Body of pancreas (tissue), 4 donors: ENCODE measurements around the gene MSX1. TPM values are rescaled to one million over a fixed set of nuclear protein-coding genes. Genes with fewer than 3 reads are reported as not detected.
A peak's percentile ranks its signal among the peaks of the same experiment; 100 is the strongest.

Source experiments
- ATAC-seq: fragments of 150-250 bp; one replicate; pipeline ENCODE4 v1.9.1; 2016
- DNase-seq, 4 donors: peaks; one replicate each; pipeline ENCODE4 v3.0.0-alpha.2; 2019
- H3K27ac ChIP-seq, 4 donors: fragments of 200-600 bp; sonication (generic); 1 replicate in 3 of 4; 2 replicates in 1 of 4; pipeline versions ENCODE4 v1.5.1 to v1.6.1; 2016 to 2019; ENCODE audit warnings: mild to moderate bottlenecking in 1 of 4, mixed read lengths in 1 of 4, moderate library complexity in 1 of 4
- H3K27me3 ChIP-seq, 2 donors: fragments of 200-600 bp; sonication (generic); one replicate each; pipeline ENCODE4 v1.6.0; 2016; ENCODE audit warnings: mild to moderate bottlenecking in 1 of 2
- H3K36me3 ChIP-seq, 2 donors: fragments of 200-600 bp; sonication (generic); replicated peaks in 1 of 2; 2 replicates each; pipeline ENCODE4 v1.5.1; 2016; ENCODE audit warnings: low read depth in 2 of 2; ENCODE audit not compliant: insufficient read depth in 1 of 2
- H3K4me1 ChIP-seq: fragments of 200-600 bp; sonication (generic); one replicate; pipeline ENCODE4 v1.6.0; 2016
- H3K4me3 ChIP-seq, 2 donors: fragments of 200-600 bp; sonication (generic); 1 replicate in 1 of 2; 2 replicates in 1 of 2; pipeline ENCODE4 v1.5.1; 2016 to 2019
- H3K9me3 ChIP-seq, 3 donors: fragments of 200-600 bp; sonication (generic); 1 replicate in 2 of 3; 2 replicates in 1 of 3; pipeline ENCODE4 v1.5.1; 2016
- POLR2A ChIP-seq, 3 donors: fragments of 450-650 bp; IDR thresholded peaks; one replicate each; pipeline ENCODE4 v1.6.1; 2016; ENCODE audit warnings: antibody characterized with exemption in 3 of 3, mild to moderate bottlenecking in 2 of 3
- WGBS, 2 donors: methylation state at CpG; one replicate each; pipeline ENCODE4 v1.1.5; 2017; 5-methylcytosine and 5-hydroxymethylcytosine counted together
- intact Hi-C: fragments of 100-400 bp; cut with DNase I; formaldehyde crosslinking; loops from one replicate; pipeline ENCODE4 v1.15.1; 2023
- total RNA-seq, 2 donors: library from RNA; depleted of rRNA; stranded (reverse); fragments of >200 nt; gene quantifications; one replicate each; pipeline ENCODE4 v1.1.0, GENCODE V29; 2016
- TF ChIP-seq, protein P1 (sequence below), 7 experiments: fragments of 450-650 bp in 4 of 7; fragments of 200-600 bp in 3 of 7; sonication (generic) in 3 of 7; IDR thresholded peaks; one replicate each; pipeline ENCODE4 v1.5.1; 2016 to 2019; ENCODE audit warnings: antibody characterized with exemption in 7 of 7

The MSX1 gene
- total RNA-seq, 2 donors from 2014 or later = 3.9 to 7.6 TPM

DNA sequence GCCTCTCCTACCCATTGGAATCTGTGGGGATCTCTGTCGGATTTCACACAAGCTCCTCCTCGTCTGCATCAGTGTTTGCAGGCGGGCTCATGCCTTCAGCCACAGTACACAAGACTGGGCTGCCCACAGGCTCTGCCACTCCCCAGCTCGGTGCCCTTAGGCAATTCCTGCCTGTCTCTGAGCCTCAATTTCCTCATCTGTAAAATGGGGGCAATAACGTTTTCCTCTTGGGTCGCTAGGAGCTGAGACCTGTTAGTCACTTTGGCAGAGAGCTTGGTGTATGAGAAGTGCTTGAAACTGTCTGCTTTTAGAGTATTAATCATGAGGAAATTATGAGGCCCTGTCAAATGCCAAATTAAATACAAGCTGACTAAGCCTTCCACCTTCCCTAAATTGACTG, 27.6 kb upstream of the MSX1 start:
- WGBS, 2 donors = 68 to 87% methylated on average over 6 of the region's 6 CpGs
- ATAC-seq (no peak), DNase-seq (no peak)
- Histone ChIP-seq H3K4me3 (no peak overlapping the region), H3K9me3 (no peaks in the 10 kb centered on the region), H3K27me3 (no peaks in the 10 kb centered on the region), H3K36me3 (no peaks in the 10 kb centered on the region), H3K4me1 (no peaks in the 10 kb centered on the region), H3K27ac (no peak overlapping the region)
- intact Hi-C loops = no loop called here
- TF ChIP-seq POLR2A (IDR thresholded peaks at IDR 0.05) = no peak
- TF ChIP-seq, protein P1, sequence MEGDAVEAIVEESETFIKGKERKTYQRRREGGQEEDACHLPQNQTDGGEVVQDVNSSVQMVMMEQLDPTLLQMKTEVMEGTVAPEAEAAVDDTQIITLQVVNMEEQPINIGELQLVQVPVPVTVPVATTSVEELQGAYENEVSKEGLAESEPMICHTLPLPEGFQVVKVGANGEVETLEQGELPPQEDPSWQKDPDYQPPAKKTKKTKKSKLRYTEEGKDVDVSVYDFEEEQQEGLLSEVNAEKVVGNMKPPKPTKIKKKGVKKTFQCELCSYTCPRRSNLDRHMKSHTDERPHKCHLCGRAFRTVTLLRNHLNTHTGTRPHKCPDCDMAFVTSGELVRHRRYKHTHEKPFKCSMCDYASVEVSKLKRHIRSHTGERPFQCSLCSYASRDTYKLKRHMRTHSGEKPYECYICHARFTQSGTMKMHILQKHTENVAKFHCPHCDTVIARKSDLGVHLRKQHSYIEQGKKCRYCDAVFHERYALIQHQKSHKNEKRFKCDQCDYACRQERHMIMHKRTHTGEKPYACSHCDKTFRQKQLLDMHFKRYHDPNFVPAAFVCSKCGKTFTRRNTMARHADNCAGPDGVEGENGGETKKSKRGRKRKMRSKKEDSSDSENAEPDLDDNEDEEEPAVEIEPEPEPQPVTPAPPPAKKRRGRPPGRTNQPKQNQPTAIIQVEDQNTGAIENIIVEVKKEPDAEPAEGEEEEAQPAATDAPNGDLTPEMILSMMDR (IDR thresholded peaks at IDR 0.05) = no peak

DNA sequence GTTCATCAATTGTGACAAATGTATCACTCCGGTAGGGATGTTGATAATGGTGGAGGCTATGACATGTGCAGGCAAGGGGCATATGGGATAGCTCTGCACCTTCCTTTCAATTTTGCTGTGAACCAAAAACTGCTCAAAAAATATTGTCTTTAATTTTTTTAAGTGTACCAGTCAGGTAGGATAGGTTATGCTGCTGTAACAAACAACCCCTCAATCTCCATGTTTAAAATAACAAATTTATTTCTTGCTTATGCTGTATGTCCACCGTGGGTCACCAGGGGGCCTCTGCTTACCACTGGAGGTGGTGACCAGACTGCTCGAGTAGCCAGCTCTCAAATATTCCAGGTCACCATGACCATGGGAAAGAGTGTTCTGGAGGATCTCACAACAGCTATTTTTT, 23.4 kb upstream of the MSX1 start:
- 59 to 65% methylated on average over 3 of the region's 3 CpGs for WGBS, 2 donors
- DNase-seq = no peak

DNA sequence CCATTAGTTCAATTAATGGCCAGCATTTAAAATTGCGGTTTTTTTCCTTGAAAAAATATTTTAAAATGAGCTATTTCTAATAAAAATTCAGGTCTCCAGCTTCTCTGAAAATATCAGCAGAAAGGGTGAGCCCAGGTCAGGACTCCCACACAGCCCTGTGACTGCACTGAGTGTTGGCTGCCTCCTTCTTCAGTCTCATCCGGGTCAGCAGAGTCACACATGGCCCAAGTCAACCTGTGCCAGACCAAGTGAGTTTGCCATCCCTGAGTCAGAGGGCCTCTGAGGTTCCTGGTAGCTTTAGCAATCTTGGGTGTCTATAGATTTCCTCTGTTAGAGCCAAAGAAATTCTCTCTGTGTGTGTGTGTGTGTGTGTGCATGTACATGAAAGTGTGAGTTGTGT, 22.1 kb upstream of the MSX1 start:
- DNase-seq (peak in 1 of 4 donors; percentile 14), ATAC-seq (no peak)
- H3K9me3 ChIP-seq = no peaks in the 10 kb centered on the region
- 70 to 83% methylated on average over 2 of the region's 2 CpGs for WGBS, 2 donors
- no peaks in the 10 kb centered on the region for H3K36me3 ChIP-seq
- no peak overlapping the region for H3K27ac ChIP-seq
- intact Hi-C loops = no loop called here
- TF ChIP-seq, protein P1 (IDR thresholded peaks at IDR 0.05) = no peak
- no peak overlapping the region for H3K4me3 ChIP-seq
- no peaks in the 10 kb centered on the region for H3K27me3 ChIP-seq
- H3K4me1 ChIP-seq = no peaks in the 10 kb centered on the region

More for the DNA sequence above, 23.4 kb upstream of the MSX1 start:
- Histone ChIP-seq H3K4me3 (no peak overlapping the region), H3K9me3 (no peaks in the 10 kb centered on the region), H3K36me3 (no peaks in the 10 kb centered on the region), H3K4me1 (no peaks in the 10 kb centered on the region), H3K27me3 (no peaks in the 10 kb centered on the region), H3K27ac (no peak overlapping the region)
- no peak for ATAC-seq
- TF ChIP-seq, protein P1 (IDR thresholded peaks at IDR 0.05) = no peak
- no peak for TF ChIP-seq POLR2A (IDR thresholded peaks at IDR 0.05)
- intact Hi-C loops = no loop called here

DNA sequence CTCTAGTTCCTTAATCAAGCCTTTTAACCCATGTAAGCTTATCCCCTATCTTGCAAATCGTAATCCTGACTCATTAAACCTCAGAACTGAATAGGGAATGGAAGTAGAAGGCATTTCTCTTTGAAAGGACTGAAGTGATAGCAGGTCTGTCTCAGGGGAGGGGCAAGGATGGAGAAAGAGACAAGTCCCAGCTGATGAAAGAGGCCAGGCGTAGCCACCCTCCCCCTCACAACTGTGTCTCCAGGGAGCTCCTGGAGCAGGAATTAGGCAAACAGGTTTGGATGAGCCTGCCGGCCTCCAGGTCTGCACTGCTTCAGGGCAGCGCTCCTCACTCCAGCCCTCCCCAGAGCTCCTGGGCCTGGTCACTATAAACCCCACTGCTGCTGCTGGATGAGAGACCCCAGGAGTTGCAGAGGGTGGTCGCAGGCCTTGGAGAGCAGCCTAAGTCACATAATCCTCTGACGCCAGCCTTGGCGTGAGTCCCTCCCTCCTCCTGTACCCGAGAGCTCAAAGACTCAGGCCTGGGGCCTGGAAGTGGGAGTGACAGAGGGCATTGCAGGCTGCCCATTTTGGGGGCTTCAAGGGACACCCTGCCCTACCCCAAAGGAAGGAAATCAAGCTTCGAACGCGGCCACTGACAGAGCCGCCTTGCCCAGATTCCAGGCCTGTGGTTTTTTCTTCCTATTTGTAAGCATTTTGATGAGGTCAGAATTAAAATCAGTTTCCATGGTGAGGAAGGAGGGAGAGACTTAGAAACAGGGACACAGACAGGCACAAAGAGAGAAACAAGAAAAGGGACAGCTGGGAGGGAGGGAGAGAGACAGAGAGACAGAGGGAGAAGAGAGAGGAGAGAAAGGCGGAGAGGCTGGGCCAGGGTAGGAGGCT, 21.2 kb upstream of the MSX1 start:
- 59 to 66% methylated on average over 7 to 13 of the region's 13 CpGs for WGBS, 2 donors
- H3K4me3 ChIP-seq = no peak overlapping the region
- H3K9me3 ChIP-seq = no peaks in the 10 kb centered on the region
- DNase-seq = no peak
- ATAC-seq = no peak
- H3K27me3 ChIP-seq = no peaks in the 10 kb centered on the region
- intact Hi-C loops = no loop called here
- no peak for TF ChIP-seq POLR2A (IDR thresholded peaks at IDR 0.05)
- TF ChIP-seq, protein P1 (IDR thresholded peaks at IDR 0.05) = no peak
- H3K36me3 ChIP-seq = no peaks in the 10 kb centered on the region
- H3K27ac ChIP-seq = no peak overlapping the region
- H3K4me1 ChIP-seq = no peaks in the 10 kb centered on the region
